GM19238 (cell line): ENCODE data around the gene MTRFR.
A peak's percentile ranks its signal among the peaks of the same experiment; 100 is the strongest.
"Not testable (repeated sequence)": the region's sequence is repeated elsewhere in the genome, so short reads cannot be mapped to it uniquely, and the experiment has no call there.

ENCODE experiments used
- DNase-seq: peaks from one replicate; pipeline ENCODE4 v3.0.0; 2011; ENCODE audit warnings: low spot score; ENCODE audit not compliant: insufficient read length

The MTRFR gene

GRCh38 chr12:123232807-123233504, at the start of gene MTRFR, which contains the start of gene MPHOSPH9:
Gene MTRFR (plus strand): TSS chr12:123233436. CDS start chr12:123253675, 20,239 bp downstream.
Gene MPHOSPH9 (minus strand): TSS chr12:123233141. CDS start chr12:123230364, 2,777 bp downstream.
- peak; percentile 83 for DNase-seq

- no peak for DNase-seq
Observed at GRCh38 chr12:123187637-123188036, 45.6 kb upstream of the MTRFR start.

- no peak for DNase-seq
Observed at GRCh38 chr12:123199936-123200335, 33.3 kb upstream of the MTRFR start.

- DNase-seq = no peak
Observed at GRCh38 chr12:123200414-123200813, 32.8 kb upstream of the MTRFR start.

GRCh38 chr12:123206794-123207193, 26.4 kb upstream of the MTRFR start:
- not testable (repeated sequence) for DNase-seq

GRCh38 chr12:123207815-123208214, 25.4 kb upstream of the MTRFR start:
- DNase-seq = not testable (repeated sequence)

GRCh38 chr12:123223241-123223668, 10.0 kb upstream of the MTRFR start:
- DNase-seq = no peak

GRCh38 chr12:123225443-123225842, 7.8 kb upstream of the MTRFR start:
- no peak for DNase-seq

- DNase-seq = no peak
Observed at GRCh38 chr12:123227581-123228258, 5.5 kb upstream of the MTRFR start.

GRCh38 chr12:123229051-123229450, 4.2 kb upstream of the MTRFR start:
- DNase-seq = no peak

- no peak for DNase-seq
Observed at GRCh38 chr12:123231931-123232330, 1.3 kb upstream of the MTRFR start.

GRCh38 chr12:123232472-123232806, 797 bp upstream of the MTRFR start:
- DNase-seq = no peak

- DNase-seq = no peak
Observed at GRCh38 chr12:123233505-123234308, 471 bp downstream of the MTRFR start.

- peak; percentile 34 for DNase-seq
Observed at GRCh38 chr12:123237646-123238329, 4.6 kb downstream of the MTRFR start.

GRCh38 chr12:123238330-123238682, 5.1 kb downstream of the MTRFR start:
- DNase-seq = no peak

- DNase-seq = no peak
Observed at GRCh38 chr12:123238961-123239360, 5.7 kb downstream of the MTRFR start.

- DNase-seq = no peak
Observed at GRCh38 chr12:123242116-123242904, 9.1 kb downstream of the MTRFR start.

GRCh38 chr12:123243671-123244262, 10.5 kb downstream of the MTRFR start:
- no peak for DNase-seq

GRCh38 chr12:123245678-123246077, 12.4 kb downstream of the MTRFR start:
- DNase-seq = no peak

GRCh38 chr12:123248129-123248528, 14.9 kb downstream of the MTRFR start:
- not testable (repeated sequence) for DNase-seq
